OCI-LY3 (cell line): ENCODE results near the gene MYO5B.
"Not testable (repeated sequence)": the region's sequence is repeated elsewhere in the genome, so short reads cannot be mapped to it uniquely, and the experiment has no call there.

Source experiments
- EZH2phosphoT487 ChIP-seq: fragments of 200-600 bp; shearing (Covaris generic); IDR thresholded peaks from 2 replicates; pipeline ENCODE4 v1.6.1; 2018; ENCODE audit warnings: antibody characterized with exemption, mixed run types, low read depth
- TF ChIP-seq, protein P1 (sequence below): fragments of 200-600, 300-600 bp; sonication (generic); IDR thresholded peaks from 2 replicates; pipeline ENCODE4 v1.5.1; 2014; ENCODE audit warnings: antibody characterized with exemption, low read length, low read depth

DNA sequence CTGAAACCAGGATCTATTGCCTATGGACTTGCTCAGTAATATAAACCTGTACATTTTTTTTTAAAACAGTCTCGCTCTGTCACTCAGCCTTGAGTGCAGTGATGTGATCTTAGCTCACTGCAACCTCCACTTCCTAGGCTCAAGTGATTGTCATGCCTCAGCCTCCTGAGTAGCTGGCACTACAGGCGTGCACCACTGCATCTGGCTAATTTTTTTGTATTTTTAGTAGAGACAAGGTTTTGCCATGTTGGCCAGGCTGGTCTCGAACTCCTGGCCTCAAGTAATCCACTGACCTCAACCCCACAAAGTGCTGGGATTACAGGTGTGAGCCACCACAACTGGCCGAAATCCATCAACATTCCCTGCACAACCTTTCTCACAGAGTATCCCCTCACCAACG lies 100.2 kb downstream of the MYO5B start:
- TF ChIP-seq, protein P1, sequence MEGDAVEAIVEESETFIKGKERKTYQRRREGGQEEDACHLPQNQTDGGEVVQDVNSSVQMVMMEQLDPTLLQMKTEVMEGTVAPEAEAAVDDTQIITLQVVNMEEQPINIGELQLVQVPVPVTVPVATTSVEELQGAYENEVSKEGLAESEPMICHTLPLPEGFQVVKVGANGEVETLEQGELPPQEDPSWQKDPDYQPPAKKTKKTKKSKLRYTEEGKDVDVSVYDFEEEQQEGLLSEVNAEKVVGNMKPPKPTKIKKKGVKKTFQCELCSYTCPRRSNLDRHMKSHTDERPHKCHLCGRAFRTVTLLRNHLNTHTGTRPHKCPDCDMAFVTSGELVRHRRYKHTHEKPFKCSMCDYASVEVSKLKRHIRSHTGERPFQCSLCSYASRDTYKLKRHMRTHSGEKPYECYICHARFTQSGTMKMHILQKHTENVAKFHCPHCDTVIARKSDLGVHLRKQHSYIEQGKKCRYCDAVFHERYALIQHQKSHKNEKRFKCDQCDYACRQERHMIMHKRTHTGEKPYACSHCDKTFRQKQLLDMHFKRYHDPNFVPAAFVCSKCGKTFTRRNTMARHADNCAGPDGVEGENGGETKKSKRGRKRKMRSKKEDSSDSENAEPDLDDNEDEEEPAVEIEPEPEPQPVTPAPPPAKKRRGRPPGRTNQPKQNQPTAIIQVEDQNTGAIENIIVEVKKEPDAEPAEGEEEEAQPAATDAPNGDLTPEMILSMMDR: not testable (repeated sequence)
- TF ChIP-seq EZH2phosphoT487: not testable (repeated sequence)
